MCF 10A (cell line): ENCODE data around the gene KIF3C. TPM values are rescaled to one million over a fixed set of nuclear protein-coding genes. Genes with fewer than 3 reads are reported as not detected.
"Not testable (repeated sequence)": the region's sequence is repeated elsewhere in the genome, so short reads cannot be mapped to it uniquely, and the experiment has no call there.

Source experiments
- BruUV-seq: library from RNA; stranded (reverse); fragments of 400-500 nt; replicated peaks from 2 replicates; lab custom pipeline; 2021; lab: Mats Ljungman, UMichigan
- CTCF ChIA-PET: fragments of 300-600 bp; sonication (Branson Sonifier 250); formaldehyde crosslinking; extraction: SDS; loops from one replicate; lab custom pipeline; 2021; ENCODE audit warnings: antibody characterized with exemption, inconsistent platforms; lab: Yijun Ruan, JAX
- POLR2A ChIA-PET: fragments of 300-600, 350-650 bp; sonication (Branson Sonifier 250); formaldehyde crosslinking; extraction: SDS; loops from one replicate; lab custom pipeline; 2020; ENCODE audit warnings: antibody characterized with exemption, inconsistent platforms; lab: Yijun Ruan, JAX
- DNase-seq: peaks from one replicate; pipeline ENCODE4 v3.0.0-alpha.2; 2018; ENCODE audit not compliant: unreplicated experiment
- H3K27ac Mint-ChIP-seq: one replicate; pipeline ENCODE4 v1.8.0; 2022; ENCODE audit warnings: mild to moderate bottlenecking, low read depth, mixed read lengths; ENCODE audit not compliant: unreplicated experiment
- H3K27me3 Mint-ChIP-seq: one replicate; pipeline ENCODE4 v1.8.0; 2022; ENCODE audit warnings: mixed read lengths; ENCODE audit not compliant: insufficient read depth, unreplicated experiment
- H3K36me3 Mint-ChIP-seq: one replicate; pipeline ENCODE4 v1.8.0; 2022; ENCODE audit warnings: mild to moderate bottlenecking, moderate library complexity, mixed read lengths; ENCODE audit not compliant: insufficient read depth, unreplicated experiment
- H3K4me1 Mint-ChIP-seq: one replicate; pipeline ENCODE4 v1.8.0; 2022; ENCODE audit warnings: mixed read lengths; ENCODE audit not compliant: insufficient read depth, unreplicated experiment
- H3K4me3 Mint-ChIP-seq: one replicate; pipeline ENCODE4 v1.8.0; 2022; ENCODE audit warnings: mild to moderate bottlenecking, moderate library complexity, mixed read lengths; ENCODE audit not compliant: unreplicated experiment
- H3K9me3 Mint-ChIP-seq: one replicate; pipeline ENCODE4 v1.8.0; 2022; ENCODE audit warnings: mixed read lengths; ENCODE audit not compliant: unreplicated experiment
- CTCF ChIP-seq: fragments of 200-600 bp; IDR thresholded peaks from one replicate; pipeline ENCODE4 v1.8.0; 2022; ENCODE audit warnings: antibody characterized with exemption, mild to moderate bottlenecking; ENCODE audit not compliant: unreplicated experiment
- intact Hi-C: fragments of 100-400 bp; cut with micrococcal nuclease; formaldehyde crosslinking; loops from 2 replicates; pipeline ENCODE4 v1.14.1; 2022
- total RNA-seq: library from RNA; stranded (reverse); gene quantifications from 2 replicates; pipeline ENCODE4 v1.2.3, GENCODE V29; 2022

Gene KIF3C
- total RNA-seq, 1 experiment from 2014 or later = 2.0 TPM

GRCh38 chr2:26020231-26020640, 37.9 kb upstream of the KIF3C start:
- no TSS peak for BruUV-seq
- Mint-ChIP-seq H3K27me3 (no peaks in the 10 kb centered on the region), H3K36me3 (no peaks in the 10 kb centered on the region), H3K9me3 (no peaks in the 10 kb centered on the region), H3K4me1 (peaks cover 22% of the 10 kb centered on the region), H3K4me3 (no peak overlapping the region), H3K27ac (no peak overlapping the region)
- DNase-seq = no peak
- TF ChIP-seq CTCF = no peak
- POLR2A ChIA-PET = interaction anchor here (0.5 to 13.2 kb wide), 4 partner anchors 9 to 68 kb away, joined by 3 to 250 read pairs (median 3); partner anchors contain the start of gene RAB10
- intact Hi-C loops = no loop called here
- CTCF ChIA-PET = interaction anchor here (0.6 to 1.2 kb wide), 3 partner anchors 13 to 117 kb away, joined by 3 to 4 read pairs (median 4); no protein-coding TSS in a partner anchor

- Mint-ChIP-seq H3K27me3 (no peaks in the 10 kb centered on the region), H3K4me3 (no peak overlapping the region)
- POLR2A ChIA-PET = interaction anchor here (0.6 to 13.2 kb wide), 16 partner anchors 10 to 327 kb away, joined by 3 to 250 read pairs (median 6); partner anchors contain the start of genes ASXL2 and RAB10
These were observed 36.1 kb upstream of the KIF3C start for GRCh38 chr2:26018184-26019055.

GRCh38 chr2:26017464-26018183, 35.3 kb upstream of the KIF3C start:
- ChIA-PET POLR2A (interaction anchor here (0.6 to 13.2 kb wide), 16 partner anchors 9 to 328 kb away, joined by 3 to 250 read pairs (median 6); partner anchors contain the start of genes ASXL2 and RAB10), CTCF (interaction anchor here (0.6 to 1.6 kb wide), 10 partner anchors 8 to 970 kb away, joined by 3 to 6 read pairs (median 4); partner anchors contain the start of gene RAB10)
- H3K4me3 Mint-ChIP-seq = no peak overlapping the region
- no peaks in the 10 kb centered on the region for H3K36me3 Mint-ChIP-seq
- BruUV-seq = no TSS peak
- H3K4me1 Mint-ChIP-seq = peaks cover 25% of the 10 kb centered on the region
- intact Hi-C loops = no loop called here
- H3K27me3 Mint-ChIP-seq = no peaks in the 10 kb centered on the region
- TF ChIP-seq CTCF = no peak
- DNase-seq = no peak
- H3K27ac Mint-ChIP-seq = peak overlapping the region; percentile 56
- H3K9me3 Mint-ChIP-seq = no peaks in the 10 kb centered on the region

More at GRCh38 chr2:26018184-26019055, 36.1 kb upstream of the KIF3C start:
- intact Hi-C loops = no loop called here
- Mint-ChIP-seq H3K4me1 (peaks cover 22% of the 10 kb centered on the region), H3K36me3 (no peaks in the 10 kb centered on the region), H3K9me3 (no peaks in the 10 kb centered on the region), H3K27ac (peak overlapping the region; percentile 56)
- BruUV-seq = no TSS peak
- no peak for TF ChIP-seq CTCF
- CTCF ChIA-PET = interaction anchor here (0.6 to 1.2 kb wide), 12 partner anchors 8 to 969 kb away, joined by 3 to 5 read pairs (median 4); no protein-coding TSS in a partner anchor
- peak; percentile 93 for DNase-seq

DNA sequence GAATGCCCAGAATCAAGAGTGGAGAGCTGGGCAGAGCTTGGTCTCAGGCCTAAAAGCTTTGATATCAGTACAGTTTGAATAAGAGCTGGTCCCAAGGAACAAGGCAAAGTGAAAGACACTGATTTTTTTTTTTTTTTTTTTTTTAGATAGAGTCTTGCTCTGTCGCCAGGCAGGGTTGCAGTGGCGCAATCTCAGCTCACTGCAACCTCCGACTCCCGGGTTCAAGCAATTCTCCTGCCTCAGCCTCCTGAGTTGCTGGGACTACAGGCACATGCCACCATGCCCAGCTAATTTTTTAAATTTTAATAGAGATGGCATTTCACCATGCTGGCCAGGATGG, 34.4 kb upstream of the KIF3C start:
- CTCF ChIA-PET = interaction anchor here (0.6 to 1.6 kb wide), 5 partner anchors 9 to 589 kb away, joined by 3 to 6 read pairs (median 4); partner anchors contain the start of gene RAB10
- H3K36me3 Mint-ChIP-seq, H3K4me3 Mint-ChIP-seq, H3K27me3 Mint-ChIP-seq, DNase-seq, H3K27ac Mint-ChIP-seq, intact Hi-C loops, BruUV-seq, H3K9me3 Mint-ChIP-seq: not testable (repeated sequence)
- POLR2A ChIA-PET = interaction anchor here (0.6 to 13.2 kb wide), 5 partner anchors 8 to 133 kb away, joined by 3 to 250 read pairs (median 15); partner anchors contain the start of gene RAB10
- H3K4me1 Mint-ChIP-seq = peaks cover 35% of the 10 kb centered on the region
